ENCODE data around the gene MTAP.

- TF ChIP-seq CTCF (IDR thresholded peaks at IDR 0.05; ENCODE audit: poor library complexity, severe bottlenecking) (no peak), SMC3 (conservative IDR thresholded peaks at IDR 0.05; ENCODE audit: poor library complexity) (no peak), POLR2AphosphoS5 (IDR thresholded peaks at IDR 0.05) (no peak), EZH2 (IDR thresholded peaks at IDR 0.05; ENCODE audit: borderline replicate concordance, insufficient read depth, low read length, poor library complexity, severe bottlenecking) (no peak)
These were observed 121.3 kb downstream of the MTAP start for GRCh38 chr9:21923694-21924093.

Data from neural cell (in vitro differentiated cells).